AG08396 (cell line): Measurements from ENCODE around the gene UNC5C.

Experiments
- DNase-seq: peaks from one replicate; pipeline ENCODE4 v3.0.0; 2012; ENCODE audit warnings: low spot score, mixed read lengths

Gene UNC5C

GRCh38 chr4:95548738-95549245 is at the start of gene UNC5C:
TSS of gene UNC5C (minus strand) at chr4:95548973.
- peak; percentile 16 for DNase-seq

GRCh38 chr4:95596676-95597075 is 47.9 kb upstream of the UNC5C start:
- no peak for DNase-seq

- no peak for DNase-seq
Measured at GRCh38 chr4:95594629-95595028, 45.9 kb upstream of the UNC5C start.

- DNase-seq, result no peak
Measured at GRCh38 chr4:95594013-95594412, 45.2 kb upstream of the UNC5C start.

- DNase-seq, result no peak
Measured at GRCh38 chr4:95591278-95591677, 42.5 kb upstream of the UNC5C start.

- DNase-seq, result no peak
Measured at GRCh38 chr4:95590615-95591014, 41.8 kb upstream of the UNC5C start.

- no peak for DNase-seq
Measured at GRCh38 chr4:95585016-95585695, 36.4 kb upstream of the UNC5C start.

GRCh38 chr4:95580226-95580625 is 31.5 kb upstream of the UNC5C start:
- DNase-seq, result no peak

- DNase-seq, result no peak
Measured at GRCh38 chr4:95572304-95572991, 23.7 kb upstream of the UNC5C start.

GRCh38 chr4:95571577-95571976 is 22.8 kb upstream of the UNC5C start:
- DNase-seq, result no peak

- no peak for DNase-seq
Measured at GRCh38 chr4:95563638-95564337, 15.0 kb upstream of the UNC5C start.

- DNase-seq, result no peak
Measured at GRCh38 chr4:95560774-95561173, 12.0 kb upstream of the UNC5C start.

- no peak for DNase-seq
Measured at GRCh38 chr4:95556207-95556859, 7.6 kb upstream of the UNC5C start.

- no peak for DNase-seq
Measured at GRCh38 chr4:95552942-95553550, 4.3 kb upstream of the UNC5C start.

GRCh38 chr4:95551653-95552052 is 2.9 kb upstream of the UNC5C start:
- no peak for DNase-seq

GRCh38 chr4:95550115-95550987 is 1.6 kb upstream of the UNC5C start:
- no peak for DNase-seq

- peak; percentile 31 for DNase-seq
Measured at GRCh38 chr4:95549246-95550114, 707 bp upstream of the UNC5C start.

- no peak for DNase-seq
Measured at GRCh38 chr4:95547715-95548471, 880 bp downstream of the UNC5C start.
